ENCODE data around the gene TEX22.

The TEX22 gene

DNA sequence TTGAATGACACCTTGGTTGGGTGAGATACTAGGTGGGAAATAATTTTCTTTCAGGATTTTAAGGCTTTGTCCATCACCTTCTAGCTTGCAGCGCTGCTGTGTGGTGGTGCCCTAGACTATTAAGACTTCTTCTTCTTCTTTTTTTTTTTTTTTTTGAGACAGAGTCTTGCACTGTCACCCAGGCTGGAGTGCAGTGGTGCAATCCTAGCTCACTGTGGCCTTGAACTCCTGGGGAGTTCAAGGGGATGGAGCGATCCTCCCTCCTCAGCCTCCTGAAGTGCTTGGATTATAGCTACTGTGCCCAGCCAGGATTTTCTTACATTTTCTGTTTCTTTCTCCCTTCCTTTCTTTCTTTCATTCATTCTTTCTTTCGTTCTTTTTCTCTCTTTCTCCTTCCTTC, 11.0 kb downstream of the TEX22 start:
- DNase-seq: no peak

DNA sequence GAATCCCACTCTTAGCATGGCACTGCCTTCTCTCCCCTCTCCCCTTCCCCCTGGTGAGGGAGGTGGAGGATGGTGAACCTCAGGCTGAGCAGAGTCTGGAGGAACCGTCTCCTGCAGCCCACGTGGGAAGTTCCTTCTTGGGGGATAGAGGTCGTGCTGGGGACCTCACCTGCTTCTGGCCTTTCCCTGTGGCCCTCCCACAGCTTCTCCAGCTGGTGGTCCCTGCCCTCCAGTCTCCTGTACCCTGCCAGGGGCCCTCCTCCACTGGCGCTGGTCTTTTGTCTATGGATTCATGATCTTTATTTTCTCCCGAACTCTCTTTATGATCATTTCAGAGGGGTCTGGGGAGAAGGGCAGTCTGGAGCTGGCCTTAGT, 12.3 kb downstream of the TEX22 start:
- no peak for DNase-seq

DNA sequence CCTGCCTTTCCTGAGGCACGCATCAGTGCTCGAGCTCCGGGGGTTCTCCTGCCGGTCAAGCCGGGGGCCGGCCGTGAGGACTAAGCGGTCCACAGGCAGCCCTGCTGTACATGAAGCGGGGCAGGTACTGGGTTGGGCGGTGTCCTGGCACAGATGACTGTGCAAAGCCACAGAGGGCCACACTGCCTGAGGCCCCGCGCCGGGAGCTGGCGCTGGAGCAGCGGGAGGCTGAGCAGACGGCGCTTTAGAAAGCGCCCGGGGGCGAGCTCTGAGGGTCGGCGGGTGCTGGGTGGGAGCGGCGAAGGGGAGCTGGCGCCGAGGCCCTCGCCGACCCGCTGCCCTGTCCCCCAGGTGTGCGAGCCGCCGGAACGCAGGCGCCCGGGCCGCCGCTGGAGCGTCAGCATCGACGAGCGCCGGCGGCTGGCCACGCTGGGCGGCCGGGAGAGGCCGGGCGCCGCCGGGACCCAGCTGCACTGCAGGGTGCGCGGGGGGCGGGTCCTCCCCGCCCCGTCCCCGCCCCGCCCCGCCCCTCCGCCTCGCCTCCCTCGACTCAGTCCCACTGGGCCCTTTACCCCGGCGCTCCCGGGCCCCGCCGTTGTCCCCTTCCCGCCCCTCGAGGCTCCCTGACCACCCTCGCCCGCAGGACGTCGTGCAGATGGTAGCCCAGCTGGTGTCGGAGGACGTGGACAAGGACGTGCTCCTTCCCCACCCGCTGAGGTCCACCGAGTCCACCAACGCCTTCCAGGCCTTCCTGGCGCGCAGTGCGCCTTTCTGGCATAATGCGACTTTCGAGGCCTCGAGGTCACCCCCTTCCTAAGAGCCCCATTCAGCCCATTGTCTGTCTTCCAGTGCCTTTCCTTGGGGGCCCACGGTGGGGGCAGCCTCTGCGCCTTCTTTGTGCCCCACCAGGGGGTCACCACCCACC, 12.9 kb downstream of the TEX22 start:
- no peak for DNase-seq

DNA sequence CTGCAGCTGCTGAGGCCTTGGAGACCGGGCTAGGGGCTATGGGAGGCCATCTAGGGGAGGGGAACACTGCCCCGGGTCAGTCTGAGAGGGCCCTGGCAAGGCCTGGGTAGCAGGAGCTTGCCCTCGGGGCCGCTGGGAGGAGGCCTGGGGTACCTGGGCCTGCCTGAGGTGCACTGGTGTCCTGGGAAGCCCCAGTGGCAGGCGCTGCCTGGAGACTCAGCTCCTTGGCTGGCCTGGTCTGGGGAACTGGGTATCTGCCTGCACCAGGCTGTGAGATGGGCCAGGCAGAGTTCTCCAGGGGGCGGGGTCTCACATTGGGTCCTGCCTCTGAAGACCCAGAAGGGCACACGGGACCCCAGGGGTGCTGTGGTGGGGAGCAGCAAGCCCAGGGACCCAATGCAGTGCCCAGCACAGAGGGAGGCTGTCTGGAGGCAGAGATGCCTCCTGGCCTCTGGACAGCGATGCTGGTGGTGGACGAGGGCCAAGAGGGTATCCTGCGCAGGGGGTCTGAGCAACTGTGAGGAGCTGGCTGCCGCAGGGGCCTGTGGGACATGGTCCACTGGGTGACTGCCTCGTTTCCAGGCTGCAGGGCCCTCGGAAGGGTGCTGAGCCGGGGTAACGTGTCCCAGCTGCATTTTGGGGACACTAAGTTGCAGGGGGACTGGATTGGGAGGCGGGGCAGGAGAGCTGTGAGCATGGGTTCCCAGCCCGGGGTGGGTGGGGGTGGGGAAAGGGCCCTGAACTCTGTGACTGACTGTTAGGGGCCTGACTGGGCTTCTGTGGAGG, 13.8 kb downstream of the TEX22 start:
- no peak for DNase-seq

DNA sequence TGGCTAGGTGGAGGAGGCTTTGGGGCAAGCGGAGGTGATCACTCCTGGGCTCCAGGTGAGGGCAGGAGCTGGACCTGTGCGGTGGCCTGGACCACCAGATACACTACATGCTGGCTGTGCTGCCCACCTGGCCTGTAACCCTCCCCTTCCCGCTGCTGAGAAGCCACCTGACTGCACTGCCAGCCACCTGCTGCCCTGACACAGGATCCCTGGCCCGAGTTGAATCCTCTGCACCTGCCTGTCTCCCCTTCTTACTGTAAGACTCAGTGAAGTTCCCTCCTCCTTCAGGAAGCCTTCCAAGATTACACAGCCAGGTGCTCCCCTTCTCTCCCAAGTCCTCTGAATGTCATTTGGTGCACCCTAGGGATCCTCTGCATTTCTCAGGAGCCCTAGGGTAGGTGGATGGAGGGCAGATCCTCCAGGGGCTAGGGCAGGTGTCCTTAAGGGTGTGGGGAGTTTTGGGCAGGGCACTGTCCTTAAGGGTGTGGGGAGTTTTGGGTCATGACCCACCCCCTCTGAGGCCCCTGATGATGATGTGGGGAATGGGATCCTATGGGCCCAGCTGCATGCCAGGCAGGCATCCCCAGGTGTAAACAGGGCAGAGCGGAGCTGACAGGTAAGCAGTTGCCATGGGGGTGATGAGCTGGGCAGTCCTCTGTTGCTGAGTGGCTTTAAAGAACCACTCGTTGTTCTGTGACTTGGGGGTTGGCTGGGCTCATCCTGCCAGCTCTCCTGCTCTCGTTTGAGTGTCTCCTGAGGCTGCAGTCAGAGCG, 14.6 kb downstream of the TEX22 start:
- DNase-seq: no peak

DNA sequence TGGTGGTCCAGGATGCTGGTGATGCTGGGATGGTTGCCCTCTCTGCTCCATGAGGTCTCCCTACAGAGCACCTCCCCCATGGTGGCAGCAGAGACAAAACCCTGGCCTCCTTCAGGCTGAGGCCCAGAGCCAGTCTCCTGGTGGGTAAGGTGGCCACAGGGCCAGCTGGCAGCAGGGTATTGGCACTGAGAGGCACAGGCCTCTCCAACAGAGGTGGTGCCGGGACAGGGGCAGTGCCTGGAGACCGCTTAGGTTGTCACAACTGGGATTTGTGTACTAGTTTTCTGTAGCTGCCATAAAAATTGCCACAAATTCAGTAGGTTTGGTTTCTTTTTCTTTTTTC, 15.2 kb downstream of the TEX22 start:
- no peak for DNase-seq

DNA sequence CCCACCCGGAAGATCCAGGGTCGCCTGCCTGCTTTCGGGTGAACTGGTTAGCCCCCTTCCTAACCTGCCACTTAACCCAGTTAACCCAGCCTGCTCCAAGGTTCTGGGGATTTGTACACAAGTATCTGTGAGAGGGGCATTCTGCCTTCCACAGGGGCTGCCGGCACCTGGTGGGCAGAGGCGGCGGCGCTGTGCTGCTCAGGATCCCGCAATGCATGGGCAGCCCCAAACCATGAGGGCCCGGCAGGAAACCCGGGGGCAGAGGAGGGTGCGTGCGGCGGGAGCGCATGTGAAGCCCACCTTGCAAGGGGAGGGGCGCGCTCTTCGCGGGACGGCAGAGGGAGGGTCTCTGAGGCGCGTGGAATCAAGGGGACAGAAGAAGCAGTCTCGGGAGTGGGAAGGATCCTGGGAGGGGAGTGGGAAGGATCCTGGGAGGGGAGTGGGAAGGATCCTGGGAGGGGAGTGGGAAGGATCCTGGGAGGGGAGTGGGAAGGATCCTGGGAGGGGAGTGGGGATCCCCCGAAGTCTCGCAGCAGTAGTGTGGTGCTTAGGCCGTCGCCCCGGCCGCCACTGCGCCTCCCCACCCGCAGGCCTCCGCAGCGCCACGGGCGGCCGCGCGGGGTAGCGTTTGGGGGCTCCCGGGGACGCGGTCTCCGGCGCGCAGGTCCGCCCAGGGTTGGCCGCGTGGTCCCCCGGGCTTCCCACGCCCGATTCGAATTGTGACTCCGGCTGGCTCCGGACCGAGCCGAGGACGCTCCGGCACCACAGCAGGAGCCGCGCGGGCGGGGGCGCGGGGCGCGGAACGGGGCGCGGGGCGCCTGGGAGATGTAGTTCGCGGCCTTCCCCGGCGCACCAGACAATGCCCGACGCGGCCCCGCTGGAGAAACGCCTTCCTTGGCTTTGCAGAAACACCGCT, 16.4 kb downstream of the TEX22 start:
- no peak for DNase-seq

DNA sequence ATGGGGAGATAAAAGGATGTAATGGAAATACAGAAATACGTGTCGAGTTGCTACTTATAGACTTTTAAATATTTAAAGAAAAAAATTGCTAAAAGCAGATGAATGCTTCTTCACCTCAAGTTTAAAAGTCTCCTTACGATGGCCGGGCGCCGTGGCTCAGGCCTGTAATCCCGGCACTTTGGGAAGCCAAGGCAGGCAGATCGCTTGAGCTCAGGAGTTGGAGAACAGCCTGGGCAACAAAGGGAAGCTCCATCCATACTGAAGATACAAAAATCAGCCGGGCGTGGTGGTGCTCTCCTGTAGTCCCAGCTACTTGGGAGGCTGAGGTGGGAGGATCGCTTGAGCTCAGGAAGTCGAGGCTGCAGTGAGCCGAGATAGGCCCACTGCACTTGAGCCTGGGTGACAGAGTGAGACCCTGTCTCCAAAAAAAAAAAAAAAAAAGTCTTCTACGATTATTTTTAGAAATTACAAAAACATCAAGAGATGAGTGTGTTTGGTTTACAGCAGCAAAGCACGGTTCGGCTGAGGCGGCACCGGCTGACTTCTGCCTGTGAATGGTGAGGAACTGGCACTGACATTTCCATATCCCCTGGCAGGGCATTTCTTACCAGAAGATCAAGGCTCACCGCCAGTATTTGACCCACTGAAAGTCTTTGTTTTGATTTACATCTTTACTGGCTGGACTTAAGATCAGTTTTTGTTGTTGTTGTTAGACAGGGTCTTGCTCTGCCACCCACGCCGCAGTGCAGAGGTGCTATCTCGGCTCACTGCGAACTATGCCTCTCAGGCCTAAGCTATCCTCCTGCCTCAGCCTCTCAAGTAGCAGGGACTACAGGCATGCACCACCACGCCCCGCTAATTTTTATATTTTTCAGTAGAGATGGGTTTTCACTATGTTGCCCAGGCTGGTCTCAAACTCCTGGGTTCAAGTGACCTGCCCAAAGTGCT, 17.4 kb downstream of the TEX22 start:
- DNase-seq: no peak

DNA sequence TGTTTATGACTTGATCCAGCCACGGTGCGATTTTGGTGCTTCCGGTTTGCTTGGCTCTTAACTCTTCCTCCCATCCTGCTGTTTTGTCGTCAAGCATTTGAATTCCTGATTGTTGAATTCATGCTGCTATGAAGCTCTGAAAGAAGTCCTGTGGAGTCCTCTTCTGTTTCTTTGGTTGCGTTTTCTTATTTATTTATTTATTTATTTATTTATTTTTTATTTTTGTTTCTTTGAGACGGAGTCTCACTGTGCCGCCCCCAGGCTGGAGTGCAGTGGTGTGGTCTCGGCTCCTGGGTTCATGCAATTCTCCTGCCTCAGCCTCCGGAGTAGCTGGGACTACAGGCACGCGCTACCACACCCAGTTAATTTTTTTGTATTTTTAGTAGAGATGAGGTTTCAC, 18.3 kb downstream of the TEX22 start:
- DNase-seq: no peak

DNA sequence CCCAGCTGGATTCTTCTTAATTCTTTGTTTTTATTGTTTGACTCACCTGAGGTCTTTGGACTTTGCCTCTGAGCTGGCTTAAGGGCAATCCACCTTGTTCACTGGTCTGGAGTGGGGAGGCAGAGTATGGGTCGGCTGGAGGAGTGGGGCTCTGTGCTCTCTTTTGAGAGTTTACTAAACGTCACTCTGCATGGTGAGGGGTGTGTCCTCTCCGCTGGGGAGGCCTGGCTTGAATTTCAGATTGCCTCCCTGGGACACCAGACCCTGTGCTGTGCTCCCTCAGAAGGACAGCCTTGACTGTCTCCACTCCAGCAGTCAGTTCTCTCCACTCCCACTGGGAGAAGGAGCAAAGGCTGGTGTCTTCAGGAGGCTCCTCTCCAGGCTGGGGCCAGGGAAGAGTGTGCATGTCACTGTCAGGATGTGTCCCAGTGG, 19.4 kb downstream of the TEX22 start:
- DNase-seq: no peak

DNA sequence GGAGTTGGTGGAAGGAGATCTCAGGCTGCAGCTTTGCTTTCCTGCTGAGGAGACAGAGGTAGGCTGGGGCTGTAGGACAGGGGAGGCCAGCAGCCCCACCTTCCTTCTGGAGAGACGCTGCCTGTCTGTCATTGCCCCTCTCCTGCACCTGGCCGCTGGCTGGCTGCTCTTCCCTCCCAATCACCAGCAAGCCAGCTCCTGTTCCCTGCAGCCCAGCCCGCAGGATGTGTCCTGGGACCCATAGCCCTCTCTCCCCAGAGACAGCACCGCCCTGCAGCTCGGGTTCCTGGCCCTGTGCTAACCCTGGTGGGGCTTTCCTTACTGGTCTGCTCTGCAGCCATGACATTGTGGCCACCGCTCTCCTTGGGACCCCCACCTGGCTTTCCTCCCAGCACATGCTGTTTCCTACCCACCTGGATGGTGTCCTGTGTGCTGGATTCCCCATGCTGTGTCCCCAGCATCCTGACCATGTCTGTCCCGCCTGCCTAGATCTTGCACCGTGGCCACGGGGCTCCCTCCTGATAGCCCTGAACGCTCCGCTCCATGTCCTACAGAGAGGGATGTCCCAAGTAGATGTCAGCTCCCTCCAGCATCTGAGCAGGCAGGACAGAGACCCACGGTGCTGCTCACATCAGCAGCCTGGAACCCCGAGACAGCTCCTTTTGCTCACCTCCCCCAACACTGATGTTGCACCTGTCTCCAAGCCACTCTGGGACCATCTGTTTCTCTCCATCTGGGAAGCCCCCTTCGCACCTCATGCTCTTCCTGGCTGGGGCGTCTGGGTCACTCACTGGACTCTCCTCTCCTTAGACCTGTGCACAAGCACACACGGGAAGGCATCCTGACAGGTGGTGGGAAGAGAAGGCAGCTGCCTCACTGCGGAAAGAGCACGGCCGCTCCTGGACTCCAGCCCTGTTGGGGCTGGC, 20.2 kb downstream of the TEX22 start:
- DNase-seq: no peak

DNA sequence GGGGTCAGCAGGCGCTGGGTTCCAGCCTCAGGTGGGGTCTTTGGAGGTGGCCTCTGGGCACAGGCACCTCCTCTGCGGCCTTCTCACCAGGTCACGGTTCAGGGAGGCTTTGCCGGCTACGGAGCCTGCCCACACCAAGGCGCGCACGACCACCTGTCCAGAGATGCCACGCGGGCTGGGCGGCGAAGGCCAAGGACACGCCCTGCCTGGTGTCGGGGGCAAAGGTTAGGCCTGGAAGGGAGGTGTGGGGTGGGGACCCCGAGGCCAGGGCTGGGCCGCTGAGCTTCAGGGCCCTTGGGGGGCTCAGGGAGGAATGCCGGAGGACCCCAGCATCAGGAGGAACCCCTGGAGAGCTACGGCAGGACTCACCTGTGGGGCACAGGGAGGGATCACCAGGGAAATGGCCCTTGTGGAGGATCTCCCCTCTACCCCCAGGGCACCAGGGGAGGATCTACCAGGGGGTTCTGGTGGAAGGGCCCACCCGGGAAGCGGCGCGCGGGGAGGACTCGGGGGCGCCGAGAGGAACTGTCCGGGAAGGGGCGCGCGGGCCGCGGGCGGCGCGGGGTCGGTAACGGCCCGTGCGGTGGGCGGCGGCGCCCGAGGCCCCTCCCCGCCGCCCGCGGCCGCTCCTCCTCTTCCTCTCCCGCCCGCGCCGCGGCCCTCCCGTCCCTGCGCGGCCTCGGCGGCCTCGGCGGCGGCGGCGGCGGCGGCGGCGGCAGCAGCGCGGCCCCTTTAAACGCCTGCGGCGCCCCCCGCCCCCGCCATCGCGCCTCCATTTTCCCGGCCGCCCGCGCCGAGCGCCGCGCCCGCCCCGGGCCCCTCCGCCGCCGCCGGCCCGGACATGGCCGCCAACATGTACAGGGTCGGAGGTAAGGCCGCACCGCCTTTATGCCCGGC, 21.1 kb downstream of the TEX22 start, which contains the start of gene MTA1:
Gene MTA1 (plus strand): TSS at position 633 of the 897 bp plus-strand sequence. CDS start 209 bp downstream, at position 842.
- DNase-seq: no peak

DNA sequence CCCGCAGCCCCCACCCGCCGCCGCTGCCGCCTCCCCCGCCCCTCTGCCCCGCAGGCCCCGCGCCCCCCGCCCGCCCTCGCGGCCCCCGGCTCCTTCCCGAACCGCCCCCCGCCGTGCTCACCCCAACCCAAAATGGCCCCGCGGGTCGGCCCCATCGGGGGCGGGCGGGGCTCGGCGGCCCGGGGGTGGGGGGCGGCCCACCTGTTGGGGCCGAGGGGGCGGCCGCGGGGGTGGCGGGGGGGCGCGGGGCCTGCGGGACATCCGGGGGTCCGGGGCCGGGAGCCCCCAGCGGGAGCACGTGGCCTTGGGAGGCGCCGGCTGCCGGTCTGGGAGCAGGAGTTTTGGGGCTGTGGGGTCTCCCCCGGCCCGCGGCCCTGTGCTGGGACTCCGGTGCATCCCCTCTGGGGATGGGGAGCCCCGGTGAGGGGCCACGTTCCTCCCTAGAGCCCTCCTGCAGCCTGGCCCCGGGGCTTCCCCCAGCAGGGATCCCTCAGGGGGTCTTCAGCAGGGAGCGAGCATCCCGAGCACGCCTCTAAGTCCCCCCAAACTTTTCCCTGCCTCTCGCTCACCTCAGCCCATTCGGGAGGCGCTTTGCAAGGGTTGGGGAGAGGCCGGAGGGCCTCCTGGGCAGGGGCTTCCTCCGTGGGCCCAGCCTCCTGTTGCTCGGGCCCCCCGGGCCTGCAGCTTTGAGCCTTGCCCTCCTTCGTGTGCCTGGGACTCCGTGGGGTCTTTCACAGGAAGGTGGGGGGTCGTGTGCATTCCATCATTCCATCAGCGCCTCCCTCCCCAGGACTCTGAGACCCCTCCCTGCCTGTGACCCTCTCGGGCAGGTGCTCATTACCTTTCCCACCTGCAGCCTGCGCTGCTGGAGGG, 22.0 kb downstream of the TEX22 start:
- DNase-seq: no peak

DNA sequence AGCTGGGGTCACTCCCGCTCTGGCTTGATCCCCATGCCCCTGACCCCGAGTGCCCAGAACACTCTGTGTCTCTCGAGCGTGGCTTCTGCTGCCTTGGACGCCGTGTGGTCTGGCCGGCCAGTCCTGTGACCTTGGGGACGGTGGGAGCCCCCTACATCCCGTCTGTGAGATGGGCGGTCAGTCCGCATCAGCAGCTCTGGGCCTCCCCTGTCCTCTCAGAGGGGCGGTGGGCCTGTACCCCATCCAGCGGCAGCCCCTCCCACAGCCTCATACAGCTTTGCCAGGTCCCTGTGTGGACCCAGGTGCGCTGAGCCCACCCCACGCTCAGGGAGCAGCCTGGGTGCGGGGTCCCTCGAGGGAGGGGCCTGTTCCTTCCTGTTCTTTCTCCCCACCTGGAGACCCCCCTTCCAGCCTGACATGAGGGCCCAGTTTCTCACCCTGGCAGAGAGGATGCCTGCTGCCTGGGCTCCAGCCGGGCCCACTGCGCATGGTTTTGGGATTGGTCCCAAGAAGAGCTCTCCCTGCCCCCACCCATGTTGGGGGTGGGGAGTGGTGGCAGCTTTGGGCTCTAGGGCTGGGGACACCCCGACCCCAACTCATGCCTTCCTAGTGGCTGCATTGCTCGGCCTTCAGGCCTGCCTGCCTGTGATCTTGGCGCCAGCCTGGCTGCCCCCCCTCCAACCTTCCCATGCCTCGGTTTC, 22.8 kb downstream of the TEX22 start:
- no peak for DNase-seq

DNA sequence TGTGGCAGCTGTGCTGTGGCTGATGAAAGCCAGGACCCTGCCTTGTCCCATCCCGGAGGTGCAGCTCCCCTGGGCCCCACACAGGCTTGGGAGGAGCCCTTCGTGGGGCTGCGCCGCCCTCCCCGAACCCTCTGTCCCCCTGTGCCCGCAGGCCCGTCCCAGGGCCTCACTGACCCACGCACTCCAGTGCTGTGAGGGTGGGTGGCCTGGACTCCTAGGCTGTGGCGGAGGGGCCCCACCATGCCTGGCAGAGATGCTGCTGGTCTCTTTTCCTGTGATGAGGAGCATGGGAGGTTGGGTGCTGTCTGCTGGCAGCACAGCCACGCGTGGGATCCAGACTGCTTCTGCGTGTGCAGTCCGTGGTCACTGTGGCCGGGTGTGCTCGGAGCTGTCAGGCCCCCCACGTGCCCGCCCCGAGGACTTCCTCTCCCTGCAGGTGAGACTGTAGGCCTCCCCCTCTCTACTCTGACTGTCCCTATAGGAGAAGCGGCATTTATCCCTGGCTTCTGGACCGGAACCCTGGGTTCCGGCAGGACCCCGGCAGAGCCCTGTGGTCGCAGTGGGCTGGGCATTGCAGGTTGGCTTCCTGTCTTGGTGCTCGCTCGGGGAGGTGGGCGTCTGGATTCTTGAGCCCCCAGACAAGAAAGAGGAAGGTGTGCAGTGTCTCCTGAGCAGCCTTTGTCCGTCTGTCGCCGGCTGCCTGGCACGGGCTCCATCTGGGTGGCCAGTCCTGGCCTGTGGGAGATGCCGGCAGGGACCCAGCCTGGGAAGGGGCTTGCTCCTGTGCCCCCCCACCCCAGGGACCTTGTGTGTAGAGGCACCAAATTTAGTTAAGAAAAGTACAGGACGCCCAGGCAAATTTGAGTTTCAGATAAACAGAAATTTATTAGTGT, 23.6 kb downstream of the TEX22 start:
- no peak for DNase-seq
